ENCODE data around the gene SREK1.

GRCh38 chr5:66130493-66130892 lies 13.6 kb upstream of the SREK1 start:
- TF ChIP-seq, protein P1, sequence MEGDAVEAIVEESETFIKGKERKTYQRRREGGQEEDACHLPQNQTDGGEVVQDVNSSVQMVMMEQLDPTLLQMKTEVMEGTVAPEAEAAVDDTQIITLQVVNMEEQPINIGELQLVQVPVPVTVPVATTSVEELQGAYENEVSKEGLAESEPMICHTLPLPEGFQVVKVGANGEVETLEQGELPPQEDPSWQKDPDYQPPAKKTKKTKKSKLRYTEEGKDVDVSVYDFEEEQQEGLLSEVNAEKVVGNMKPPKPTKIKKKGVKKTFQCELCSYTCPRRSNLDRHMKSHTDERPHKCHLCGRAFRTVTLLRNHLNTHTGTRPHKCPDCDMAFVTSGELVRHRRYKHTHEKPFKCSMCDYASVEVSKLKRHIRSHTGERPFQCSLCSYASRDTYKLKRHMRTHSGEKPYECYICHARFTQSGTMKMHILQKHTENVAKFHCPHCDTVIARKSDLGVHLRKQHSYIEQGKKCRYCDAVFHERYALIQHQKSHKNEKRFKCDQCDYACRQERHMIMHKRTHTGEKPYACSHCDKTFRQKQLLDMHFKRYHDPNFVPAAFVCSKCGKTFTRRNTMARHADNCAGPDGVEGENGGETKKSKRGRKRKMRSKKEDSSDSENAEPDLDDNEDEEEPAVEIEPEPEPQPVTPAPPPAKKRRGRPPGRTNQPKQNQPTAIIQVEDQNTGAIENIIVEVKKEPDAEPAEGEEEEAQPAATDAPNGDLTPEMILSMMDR (IDR thresholded peaks at IDR 0.05): no peak
- TF ChIP-seq POLR2A (IDR thresholded peaks at IDR 0.05): no peak
